Measurements from ENCODE around the gene MAP2K1.

Gene MAP2K1

GRCh38 chr15:66394472-66394871 lies 7.8 kb downstream of the MAP2K1 start:
- no peak overlapping the region for H4K8ac ChIP-seq (ENCODE audit: low read length)
- H3K4me1 ChIP-seq (ENCODE audit: control insufficient read depth, insufficient read depth, low read depth, low read length) = peaks cover 3% of the 10 kb centered on the region
- H3K14ac ChIP-seq (ENCODE audit: low read length in 2 of 2) = no peak overlapping the region
- no peak overlapping the region for H2BK120ac ChIP-seq (ENCODE audit: low read depth, low read length)
- H3K4me2 ChIP-seq (ENCODE audit: low read length, poor library complexity, severe bottlenecking) = no peak overlapping the region
- no peak overlapping the region for H3K9ac ChIP-seq (ENCODE audit: low read length)
- no peak overlapping the region for H2BK5ac ChIP-seq (ENCODE audit: low read depth, low read length, poor library complexity, severe bottlenecking)
- no peak overlapping the region for H3K27ac ChIP-seq (ENCODE audit: low read length, poor library complexity, severe bottlenecking)
- no peak overlapping the region for H3K18ac ChIP-seq (ENCODE audit: low read depth in 1 of 2, low read length in 2 of 2)
- H3K23ac ChIP-seq (ENCODE audit: low read length in 2 of 2) = no peak overlapping the region
- H3K4ac ChIP-seq (ENCODE audit: low read depth in 1 of 2, low read length in 2 of 2) = no peak overlapping the region
- H3K36me3 ChIP-seq (ENCODE audit: control insufficient read depth in 1 of 2, insufficient read depth in 2 of 2, low read depth in 1 of 2, low read length in 2 of 2) = peaks cover 8 to 24% of the 10 kb centered on the region in 2 experiments
- 100% methylated on average over 1 of the region's 1 CpG for whole genome bisulfite sequencing
- peaks cover 7% of the 10 kb centered on the region for H3K79me1 ChIP-seq (replicated peaks; ENCODE audit: low read length, poor library complexity, severe bottlenecking)
- no peak overlapping the region for H3K4me3 ChIP-seq (ENCODE audit: insufficient read depth in 1 of 2, low read depth in 1 of 2, low read length in 2 of 2)
- H3K9me3 ChIP-seq (ENCODE audit: control insufficient read depth, low read length) = no peaks in the 10 kb centered on the region
- no peak overlapping the region for H2AFZ ChIP-seq (ENCODE audit: low read depth, low read length)
- no peak for DNase-seq
- no peaks in the 10 kb centered on the region for H3K27me3 ChIP-seq (ENCODE audit: control insufficient read depth in 1 of 2, insufficient read depth in 1 of 2, low read length in 2 of 2)
- no peak overlapping the region for H2AK5ac ChIP-seq (ENCODE audit: low read length, severe bottlenecking)
- no peak overlapping the region for H2BK12ac ChIP-seq (ENCODE audit: low read length in 2 of 2)
- H2BK15ac ChIP-seq (ENCODE audit: low read depth, poor library complexity, severe bottlenecking) = no peak overlapping the region
- no peak overlapping the region for H4K91ac ChIP-seq (ENCODE audit: low read length)

- Histone ChIP-seq H3K79me1 (replicated peaks; ENCODE audit: low read length, poor library complexity, severe bottlenecking) (peaks cover 4% of the 10 kb centered on the region), H3K4ac (ENCODE audit: low read depth in 1 of 2, low read length in 2 of 2) (no peak overlapping the region), H3K4me2 (ENCODE audit: low read length, poor library complexity, severe bottlenecking) (no peak overlapping the region), H3K23ac (ENCODE audit: low read length in 2 of 2) (no peak overlapping the region), H2BK5ac (ENCODE audit: low read depth, low read length, poor library complexity, severe bottlenecking) (no peak overlapping the region), H3K36me3 (ENCODE audit: control insufficient read depth in 1 of 2, insufficient read depth in 2 of 2, low read depth in 1 of 2, low read length in 2 of 2) (peaks cover 8 to 21% of the 10 kb centered on the region in 2 experiments), H2BK15ac (ENCODE audit: low read depth, poor library complexity, severe bottlenecking) (no peak overlapping the region), H3K14ac (ENCODE audit: low read length in 2 of 2) (no peak overlapping the region), H4K91ac (ENCODE audit: low read length) (no peak overlapping the region), H2BK12ac (ENCODE audit: low read length in 2 of 2) (no peak overlapping the region), H3K27ac (ENCODE audit: low read length, poor library complexity, severe bottlenecking) (no peak overlapping the region), H3K27me3 (ENCODE audit: control insufficient read depth in 1 of 2, insufficient read depth in 1 of 2, low read length in 2 of 2) (no peaks in the 10 kb centered on the region), H2BK120ac (ENCODE audit: low read depth, low read length) (no peak overlapping the region), H4K8ac (ENCODE audit: low read length) (no peak overlapping the region), H3K4me3 (ENCODE audit: insufficient read depth in 1 of 2, low read depth in 1 of 2, low read length in 2 of 2) (no peak overlapping the region), H3K4me1 (ENCODE audit: control insufficient read depth, insufficient read depth, low read depth, low read length) (peaks cover 3% of the 10 kb centered on the region), H3K9ac (ENCODE audit: low read length) (no peak overlapping the region), H3K9me3 (ENCODE audit: control insufficient read depth, low read length) (no peaks in the 10 kb centered on the region), H2AK5ac (ENCODE audit: low read length, severe bottlenecking) (no peak overlapping the region), H3K18ac (ENCODE audit: low read depth in 1 of 2, low read length in 2 of 2) (no peak overlapping the region), H2AFZ (ENCODE audit: low read depth, low read length) (no peak overlapping the region)
- WGBS = no CpG with 5 or more reads among the region's 1 CpG
- DNase-seq = no peak
Measured at GRCh38 chr15:66394915-66395314, 8.2 kb downstream of the MAP2K1 start.

DNA sequence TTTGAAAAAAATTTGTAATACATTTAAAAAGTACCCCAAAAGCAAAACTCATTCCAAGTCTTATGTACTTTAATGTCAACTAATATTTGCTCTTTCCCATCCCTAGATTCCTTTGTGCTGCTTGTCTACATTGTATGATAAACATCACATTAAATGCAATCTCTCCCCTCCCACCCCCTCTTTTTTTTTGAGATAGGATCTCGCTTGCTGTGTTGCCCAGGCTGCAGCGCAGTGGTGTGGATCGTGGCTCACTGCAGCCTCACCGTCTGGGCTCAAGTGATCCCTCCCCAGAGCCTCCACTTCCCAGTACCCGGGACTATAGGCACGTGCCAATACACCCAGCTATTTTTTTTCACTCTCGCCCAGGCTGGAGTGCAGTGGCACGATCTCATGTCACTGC lies 12.6 kb downstream of the MAP2K1 start:
- WGBS = 96% methylated on average over 8 of the region's 8 CpGs
- Histone ChIP-seq H4K91ac (ENCODE audit: low read length) (no peak overlapping the region), H3K4me1 (ENCODE audit: control insufficient read depth, insufficient read depth, low read depth, low read length) (peaks cover 11% of the 10 kb centered on the region), H3K79me1 (replicated peaks; ENCODE audit: low read length, poor library complexity, severe bottlenecking) (peaks cover 8% of the 10 kb centered on the region), H3K4me3 (ENCODE audit: insufficient read depth in 1 of 2, low read depth in 1 of 2, low read length in 2 of 2) (no peak overlapping the region), H2BK15ac (ENCODE audit: low read depth, poor library complexity, severe bottlenecking) (no peak overlapping the region), H3K14ac (ENCODE audit: low read length in 2 of 2) (no peak overlapping the region), H2BK12ac (ENCODE audit: low read length in 2 of 2) (no peak overlapping the region), H2BK5ac (ENCODE audit: low read depth, low read length, poor library complexity, severe bottlenecking) (no peak overlapping the region), H3K9me3 (ENCODE audit: control insufficient read depth, low read length) (no peaks in the 10 kb centered on the region), H3K27ac (ENCODE audit: low read length, poor library complexity, severe bottlenecking) (no peak overlapping the region), H3K18ac (ENCODE audit: low read depth in 1 of 2, low read length in 2 of 2) (no peak overlapping the region), H3K4me2 (ENCODE audit: low read length, poor library complexity, severe bottlenecking) (no peak overlapping the region), H3K4ac (ENCODE audit: low read depth in 1 of 2, low read length in 2 of 2) (no peak overlapping the region), H4K8ac (ENCODE audit: low read length) (no peak overlapping the region), H2AFZ (ENCODE audit: low read depth, low read length) (no peak overlapping the region), H3K23ac (ENCODE audit: low read length in 2 of 2) (no peak overlapping the region), H2AK5ac (ENCODE audit: low read length, severe bottlenecking) (no peak overlapping the region), H3K27me3 (ENCODE audit: control insufficient read depth in 1 of 2, insufficient read depth in 1 of 2, low read length in 2 of 2) (no peaks in the 10 kb centered on the region), H3K9ac (ENCODE audit: low read length) (no peak overlapping the region), H3K36me3 (ENCODE audit: control insufficient read depth in 1 of 2, insufficient read depth in 2 of 2, low read depth in 1 of 2, low read length in 2 of 2) (peaks cover 8 to 15% of the 10 kb centered on the region in 2 experiments), H2BK120ac (ENCODE audit: low read depth, low read length) (no peak overlapping the region)
- no peak for DNase-seq

DNA sequence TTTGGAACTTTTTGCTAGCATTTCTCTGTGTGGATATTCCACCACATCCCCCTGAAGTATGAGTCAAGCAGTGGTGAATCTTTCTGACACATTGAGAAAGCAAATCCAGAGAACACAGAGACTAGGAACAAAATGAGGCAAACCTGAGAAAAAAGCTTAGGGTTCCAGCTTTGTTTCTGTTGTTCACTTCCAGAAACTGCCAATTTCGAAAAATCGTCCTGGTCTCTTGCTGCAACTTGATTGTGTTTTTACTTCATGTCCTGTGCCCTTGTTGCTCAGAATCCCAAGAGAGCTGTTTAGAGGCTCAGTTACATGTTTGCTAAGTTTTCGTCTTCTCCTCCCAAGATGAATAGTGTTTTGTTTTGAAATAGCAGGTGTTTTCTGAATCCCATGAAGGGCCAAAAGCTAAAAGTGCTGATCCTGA lies 13.7 kb downstream of the MAP2K1 start:
- H3K4me1 ChIP-seq (ENCODE audit: control insufficient read depth, insufficient read depth, low read depth, low read length) = peaks cover 15% of the 10 kb centered on the region
- H3K4me2 ChIP-seq (ENCODE audit: low read length, poor library complexity, severe bottlenecking) = peak overlapping the region; percentile 7
- H4K91ac ChIP-seq (ENCODE audit: low read length) = no peak overlapping the region
- peak overlapping the region in 1 of 2 experiments; percentile 78 for H3K18ac ChIP-seq (ENCODE audit: low read depth in 1 of 2, low read length in 2 of 2)
- H3K23ac ChIP-seq (ENCODE audit: low read length in 2 of 2) = no peak overlapping the region
- no peaks in the 10 kb centered on the region for H3K27me3 ChIP-seq (ENCODE audit: control insufficient read depth in 1 of 2, insufficient read depth in 1 of 2, low read length in 2 of 2)
- peaks cover 8% of the 10 kb centered on the region in 2 experiments for H3K36me3 ChIP-seq (ENCODE audit: control insufficient read depth in 1 of 2, insufficient read depth in 2 of 2, low read depth in 1 of 2, low read length in 2 of 2)
- peaks cover 10% of the 10 kb centered on the region for H3K79me1 ChIP-seq (replicated peaks; ENCODE audit: low read length, poor library complexity, severe bottlenecking)
- H3K9me3 ChIP-seq (ENCODE audit: control insufficient read depth, low read length) = no peaks in the 10 kb centered on the region
- no peak overlapping the region for H2BK15ac ChIP-seq (ENCODE audit: low read depth, poor library complexity, severe bottlenecking)
- no peak overlapping the region for H2BK12ac ChIP-seq (ENCODE audit: low read length in 2 of 2)
- no peak overlapping the region for H3K14ac ChIP-seq (ENCODE audit: low read length in 2 of 2)
- H2AFZ ChIP-seq (ENCODE audit: low read depth, low read length) = no peak overlapping the region
- peak overlapping the region; percentile 29 for H2AK5ac ChIP-seq (ENCODE audit: low read length, severe bottlenecking)
- peak overlapping the region; percentile 36 for H3K27ac ChIP-seq (ENCODE audit: low read length, poor library complexity, severe bottlenecking)
- H2BK5ac ChIP-seq (ENCODE audit: low read depth, low read length, poor library complexity, severe bottlenecking) = no peak overlapping the region
- H4K8ac ChIP-seq (ENCODE audit: low read length) = no peak overlapping the region
- H3K4ac ChIP-seq (ENCODE audit: low read depth in 1 of 2, low read length in 2 of 2) = no peak overlapping the region
- peak overlapping the region; percentile 12 for H3K9ac ChIP-seq (ENCODE audit: low read length)
- H3K4me3 ChIP-seq (ENCODE audit: insufficient read depth in 1 of 2, low read depth in 1 of 2, low read length in 2 of 2) = peak overlapping the region in 1 of 2 experiments; percentile 32
- DNase-seq = peak; percentile 40
- H2BK120ac ChIP-seq (ENCODE audit: low read depth, low read length) = no peak overlapping the region
- WGBS = 71% methylated on average over 3 of the region's 3 CpGs

All from mesenchymal stem cell (in vitro differentiated cells and primary cell).